Adrenal gland (tissue), 5 donors: ENCODE results near the gene KIAA1958.

Source experiments
- POLR2A ChIP-seq, 2 donors: fragments of 450-650 bp; IDR thresholded peaks; one replicate each; pipeline ENCODE4 v1.6.1; 2017; ENCODE audit warnings: antibody characterized with exemption in 2 of 2, mild to moderate bottlenecking in 2 of 2, moderate library complexity in 1 of 2
- TF ChIP-seq, protein P1 (sequence below), 6 experiments: fragments of 450-650 bp in 4 of 6; fragments of 200-600 bp in 2 of 6; sonication (generic) in 1 of 6; IDR thresholded peaks; 1 replicate in 5 of 6; 2 replicates in 1 of 6; pipeline versions ENCODE4 v1.5.1 to v1.8.0; 2016 to 2021; ENCODE audit warnings: antibody characterized with exemption in 6 of 6, mild to moderate bottlenecking in 2 of 6, moderate library complexity in 1 of 6
- donor health status: DM: no; HTN: no; CAD: no.

DNA sequence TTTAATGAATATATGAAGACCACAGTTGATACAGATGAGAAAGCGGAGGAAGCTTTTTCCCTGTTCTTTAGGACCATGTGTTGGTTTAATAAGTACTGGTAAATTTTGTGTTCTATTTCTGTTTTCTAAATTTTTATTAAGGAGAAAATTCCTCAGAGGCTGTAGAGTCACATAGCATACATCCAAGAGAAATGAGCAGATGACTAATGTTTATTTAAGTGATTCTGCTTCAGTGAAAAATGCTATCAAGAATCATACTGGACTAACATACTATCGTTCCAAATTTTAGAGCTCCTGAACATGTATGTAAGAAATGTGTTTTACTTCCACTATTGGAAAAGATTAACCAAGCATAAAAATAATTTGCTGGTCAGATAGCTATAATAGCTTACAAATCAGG is 115.0 kb downstream of the KIAA1958 start:
- TF ChIP-seq, protein P1, sequence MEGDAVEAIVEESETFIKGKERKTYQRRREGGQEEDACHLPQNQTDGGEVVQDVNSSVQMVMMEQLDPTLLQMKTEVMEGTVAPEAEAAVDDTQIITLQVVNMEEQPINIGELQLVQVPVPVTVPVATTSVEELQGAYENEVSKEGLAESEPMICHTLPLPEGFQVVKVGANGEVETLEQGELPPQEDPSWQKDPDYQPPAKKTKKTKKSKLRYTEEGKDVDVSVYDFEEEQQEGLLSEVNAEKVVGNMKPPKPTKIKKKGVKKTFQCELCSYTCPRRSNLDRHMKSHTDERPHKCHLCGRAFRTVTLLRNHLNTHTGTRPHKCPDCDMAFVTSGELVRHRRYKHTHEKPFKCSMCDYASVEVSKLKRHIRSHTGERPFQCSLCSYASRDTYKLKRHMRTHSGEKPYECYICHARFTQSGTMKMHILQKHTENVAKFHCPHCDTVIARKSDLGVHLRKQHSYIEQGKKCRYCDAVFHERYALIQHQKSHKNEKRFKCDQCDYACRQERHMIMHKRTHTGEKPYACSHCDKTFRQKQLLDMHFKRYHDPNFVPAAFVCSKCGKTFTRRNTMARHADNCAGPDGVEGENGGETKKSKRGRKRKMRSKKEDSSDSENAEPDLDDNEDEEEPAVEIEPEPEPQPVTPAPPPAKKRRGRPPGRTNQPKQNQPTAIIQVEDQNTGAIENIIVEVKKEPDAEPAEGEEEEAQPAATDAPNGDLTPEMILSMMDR (IDR thresholded peaks at IDR 0.05) = no peak
- no peak for TF ChIP-seq POLR2A (IDR thresholded peaks at IDR 0.05)
